ENCODE results near the gene ZNF683. TPM values are rescaled to one million over a fixed set of nuclear protein-coding genes. Genes with fewer than 3 reads are reported as not detected.

ZNF683 gene
- polyA plus RNA-seq, 1 donor, result not detected

DNA sequence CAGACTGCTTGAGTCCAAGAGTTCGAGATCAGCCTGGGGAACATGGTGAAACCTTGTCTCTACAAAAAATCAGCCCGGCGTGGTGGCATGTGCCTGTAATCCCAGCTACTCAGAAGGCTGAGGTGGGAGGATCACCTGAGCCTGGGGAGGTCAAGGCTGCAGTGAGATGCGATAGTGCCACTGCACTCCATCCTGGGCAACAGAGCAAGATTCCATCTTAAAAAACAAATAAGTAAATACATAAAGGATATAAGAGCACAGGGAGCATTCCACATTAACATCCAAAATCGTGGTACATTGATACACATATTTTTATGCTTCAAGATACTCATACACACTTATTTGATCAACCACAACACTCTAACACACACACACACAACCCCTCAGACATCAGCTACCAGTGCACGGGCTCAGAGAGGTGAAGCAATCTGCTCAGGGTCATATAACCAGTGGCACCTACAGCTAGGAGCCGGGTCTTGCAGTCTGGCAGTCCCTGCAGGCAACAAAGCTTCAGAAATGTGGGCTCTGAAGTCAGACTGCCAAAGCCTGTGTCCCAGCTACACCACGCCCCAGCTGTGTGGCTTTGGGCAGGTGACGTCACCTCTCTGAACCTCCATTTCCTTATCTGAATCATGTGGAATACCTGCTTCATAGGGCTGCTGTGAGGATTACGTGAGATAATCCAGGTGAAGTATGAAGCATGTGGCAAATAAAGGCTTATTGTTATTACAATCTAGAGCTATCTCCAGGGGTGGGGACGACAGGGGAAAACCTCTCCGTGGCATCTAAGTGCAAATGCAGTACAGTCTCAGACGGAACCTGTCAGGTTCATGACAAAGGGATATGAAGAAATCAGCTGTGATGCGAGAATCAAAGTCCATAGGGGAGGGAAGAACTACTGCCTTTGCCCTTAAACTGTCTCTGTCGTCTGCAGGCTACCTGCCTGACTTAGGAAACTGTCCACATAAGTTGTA, 13.9 kb downstream of the ZNF683 start:
- no peak for DNase-seq (ENCODE audit: low read depth)

DNA sequence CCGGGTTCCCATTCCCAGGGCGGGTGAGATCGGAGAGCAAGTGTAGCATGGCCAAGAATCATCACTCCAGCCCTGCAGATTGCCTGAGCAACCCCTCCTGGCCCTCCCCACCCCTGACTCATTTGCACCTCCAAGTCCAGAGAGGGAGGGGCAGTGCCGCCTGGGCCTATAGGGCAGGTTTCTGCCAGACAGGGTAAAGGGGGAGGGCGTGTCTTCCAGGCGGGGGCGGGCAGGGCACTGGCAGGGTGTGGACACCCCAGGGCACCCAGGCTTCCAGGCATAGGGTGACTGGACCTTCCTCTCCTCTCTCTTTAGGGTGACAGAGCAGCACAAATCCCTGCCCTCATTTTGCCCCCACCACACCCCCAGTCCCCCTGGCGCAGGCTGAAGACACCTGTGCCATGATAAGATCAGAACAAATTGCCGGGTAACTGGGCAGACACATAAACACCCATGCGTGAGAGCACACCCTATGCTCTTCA, 15.4 kb downstream of the ZNF683 start:
- DNase-seq (ENCODE audit: low read depth), result no peak

DNA sequence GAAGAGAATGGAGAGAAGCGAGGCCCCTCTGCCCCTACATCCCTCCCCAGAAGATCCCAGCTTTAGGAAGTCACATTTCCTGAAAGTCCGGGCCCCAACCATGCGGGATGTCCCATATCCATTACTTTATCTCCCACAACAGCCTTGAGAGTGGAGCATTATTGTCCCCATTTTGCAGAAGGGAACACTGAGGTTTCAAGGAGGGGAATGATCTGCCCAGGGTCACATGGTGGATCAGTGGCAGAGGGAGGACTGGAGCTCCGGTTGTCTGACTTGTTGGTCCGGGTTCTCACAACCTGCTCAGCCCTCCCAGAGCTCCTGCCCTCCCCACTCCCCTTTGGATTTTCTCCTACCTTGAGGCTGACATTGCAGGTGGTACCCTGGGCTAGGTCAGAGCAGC, 16.4 kb downstream of the ZNF683 start:
- DNase-seq (ENCODE audit: low read depth), result no peak

DNA sequence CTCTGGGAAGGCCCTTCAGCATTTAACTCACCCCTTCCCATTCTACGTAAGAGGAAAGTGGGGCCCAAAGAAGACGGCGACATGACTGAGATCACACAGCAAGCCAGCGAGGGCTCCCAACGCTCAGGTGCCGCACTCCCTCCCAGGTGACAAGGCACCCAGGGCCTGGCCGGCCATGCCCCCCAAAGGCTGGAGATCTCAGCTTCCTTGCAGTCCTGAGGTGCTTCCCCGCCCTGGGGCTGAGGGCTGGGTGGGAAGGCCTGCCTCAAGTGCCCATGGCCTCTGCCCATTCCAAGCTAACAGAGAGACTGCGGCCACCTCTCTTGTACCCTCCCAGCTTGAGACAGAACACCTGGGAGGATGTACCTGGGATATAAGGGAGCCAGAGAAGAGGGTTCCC, 17.6 kb downstream of the ZNF683 start:
- no peak for DNase-seq (ENCODE audit: low read depth)

DNA sequence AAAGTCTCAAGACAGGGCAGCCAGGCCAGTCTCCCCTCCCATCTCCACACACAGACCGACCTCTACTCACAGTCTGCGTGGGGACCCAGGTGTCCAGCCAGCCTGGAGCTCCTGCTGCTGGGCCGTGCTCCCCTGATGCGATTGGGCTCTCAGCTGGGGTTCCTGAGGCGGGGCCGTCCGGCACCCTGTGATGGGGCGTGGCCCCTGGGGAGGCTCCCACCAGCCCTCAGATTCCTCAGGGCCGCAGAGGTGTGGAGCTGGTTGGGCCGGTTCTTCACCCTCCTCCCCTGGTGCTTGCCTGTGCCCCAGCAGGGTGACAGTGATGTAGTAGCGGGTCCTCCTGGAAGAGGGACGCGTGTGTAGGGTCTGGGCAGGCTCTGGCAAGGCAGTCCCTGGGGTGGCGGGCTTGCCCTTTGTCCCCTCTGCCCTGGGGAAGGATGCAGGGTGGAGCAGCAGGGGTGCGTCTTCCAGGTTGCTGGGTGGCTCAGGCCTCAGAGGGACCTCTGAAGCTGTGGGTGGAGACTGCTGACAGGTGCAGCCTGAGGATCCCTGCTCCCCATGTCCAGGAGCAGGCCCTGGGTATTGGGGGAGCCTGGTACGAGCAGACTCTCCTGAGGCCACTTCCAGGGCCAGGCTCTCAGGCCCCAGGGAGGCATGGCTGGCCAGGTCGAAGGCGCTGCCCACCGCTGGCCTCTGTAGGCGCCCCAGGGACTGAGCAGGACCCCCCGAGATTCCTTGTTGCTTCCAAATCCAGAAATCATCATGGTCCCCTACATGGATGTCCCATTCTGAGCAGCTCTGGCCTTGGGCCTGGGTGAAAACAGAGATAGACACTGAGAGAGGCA, 18.4 kb downstream of the ZNF683 start, which contains the start of gene CRYBG2:
TSS of gene CRYBG2 (minus strand) at position 155 of the 845 bp plus-strand sequence. CDS start 7,473 bp downstream, outside the sequence.
- no peak for DNase-seq (ENCODE audit: low read depth)

DNA sequence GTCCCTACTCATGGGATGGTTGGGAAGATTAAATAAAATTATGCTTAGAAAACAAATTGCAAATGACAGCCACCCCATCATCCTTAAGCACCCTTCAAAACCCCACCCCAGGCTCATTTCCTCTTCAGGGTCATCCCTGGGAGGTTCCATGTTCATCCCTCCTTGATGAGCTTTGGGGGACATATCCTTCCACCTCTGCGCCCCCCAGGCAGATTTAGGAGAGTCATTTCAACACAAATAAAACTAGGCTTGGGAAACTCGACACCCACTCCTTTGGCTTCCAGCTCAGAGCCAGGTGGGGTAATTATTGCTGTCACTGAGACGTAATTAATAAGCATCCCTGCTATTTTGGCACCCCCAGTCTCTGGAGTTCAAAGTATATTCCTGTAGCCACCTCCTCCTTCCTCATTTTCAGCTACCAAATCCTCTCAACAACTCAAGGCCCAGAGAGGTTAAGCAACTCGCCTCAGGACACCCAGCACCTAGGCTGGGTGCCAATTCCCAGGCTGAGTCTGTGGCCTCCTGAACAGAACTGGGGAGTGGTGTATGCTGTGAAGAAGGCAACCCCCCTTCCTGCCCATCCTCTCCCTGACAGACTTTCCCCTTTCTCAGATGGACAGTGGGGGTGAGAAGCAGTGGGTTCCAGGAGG, 19.2 kb downstream of the ZNF683 start:
- no peak for DNase-seq (ENCODE audit: low read depth)

DNA sequence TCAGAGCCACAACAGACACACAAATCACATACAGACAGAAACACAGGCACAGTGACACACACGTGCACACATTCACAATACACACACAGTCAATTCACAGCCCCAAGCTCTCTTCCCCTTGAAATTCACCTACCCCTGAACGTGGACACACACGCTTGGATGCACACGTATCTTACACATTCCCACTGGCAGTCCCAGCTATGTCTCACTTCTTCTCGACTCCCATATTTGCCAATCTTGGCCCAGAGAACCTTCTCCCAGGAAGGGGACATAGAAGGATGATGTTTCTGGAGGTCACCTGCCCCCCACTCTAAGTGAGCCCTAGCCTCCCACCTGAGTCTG, 20.2 kb downstream of the ZNF683 start:
- DNase-seq (ENCODE audit: low read depth), result no peak

DNA sequence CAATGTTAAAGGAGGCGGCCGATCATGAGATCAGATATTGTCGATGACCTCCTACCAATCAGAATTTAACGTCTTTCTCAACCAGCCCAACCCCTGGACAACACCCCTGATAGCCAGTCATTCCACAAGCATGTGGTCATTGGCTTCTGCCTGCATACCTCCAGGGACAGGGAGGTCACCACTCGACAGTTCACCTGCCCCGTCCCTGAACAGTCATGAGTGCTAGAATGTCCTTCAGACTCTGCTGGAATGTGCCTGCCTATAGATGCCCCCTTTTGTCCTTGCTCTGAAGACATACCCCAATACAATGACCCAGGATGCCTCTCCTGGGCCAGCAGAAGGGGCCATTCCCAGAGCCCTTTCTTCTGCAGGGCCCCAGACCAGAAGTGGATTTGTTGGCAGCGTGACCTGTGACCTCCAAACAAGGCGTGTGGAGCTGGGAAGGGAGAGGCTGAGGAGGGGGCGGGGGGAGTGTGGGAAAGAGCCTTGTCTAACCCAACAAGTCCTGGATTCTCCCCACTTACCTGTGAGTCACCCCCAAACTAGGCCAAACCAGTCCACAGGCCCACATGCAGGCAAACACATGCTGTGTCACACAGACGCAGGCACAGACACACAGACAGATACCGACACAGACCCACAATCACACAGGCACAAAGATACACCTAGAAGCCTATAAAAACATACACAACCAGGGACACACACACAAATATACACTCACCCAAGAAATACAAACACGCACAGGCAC, 20.8 kb downstream of the ZNF683 start:
- no peak for DNase-seq (ENCODE audit: low read depth)

DNA sequence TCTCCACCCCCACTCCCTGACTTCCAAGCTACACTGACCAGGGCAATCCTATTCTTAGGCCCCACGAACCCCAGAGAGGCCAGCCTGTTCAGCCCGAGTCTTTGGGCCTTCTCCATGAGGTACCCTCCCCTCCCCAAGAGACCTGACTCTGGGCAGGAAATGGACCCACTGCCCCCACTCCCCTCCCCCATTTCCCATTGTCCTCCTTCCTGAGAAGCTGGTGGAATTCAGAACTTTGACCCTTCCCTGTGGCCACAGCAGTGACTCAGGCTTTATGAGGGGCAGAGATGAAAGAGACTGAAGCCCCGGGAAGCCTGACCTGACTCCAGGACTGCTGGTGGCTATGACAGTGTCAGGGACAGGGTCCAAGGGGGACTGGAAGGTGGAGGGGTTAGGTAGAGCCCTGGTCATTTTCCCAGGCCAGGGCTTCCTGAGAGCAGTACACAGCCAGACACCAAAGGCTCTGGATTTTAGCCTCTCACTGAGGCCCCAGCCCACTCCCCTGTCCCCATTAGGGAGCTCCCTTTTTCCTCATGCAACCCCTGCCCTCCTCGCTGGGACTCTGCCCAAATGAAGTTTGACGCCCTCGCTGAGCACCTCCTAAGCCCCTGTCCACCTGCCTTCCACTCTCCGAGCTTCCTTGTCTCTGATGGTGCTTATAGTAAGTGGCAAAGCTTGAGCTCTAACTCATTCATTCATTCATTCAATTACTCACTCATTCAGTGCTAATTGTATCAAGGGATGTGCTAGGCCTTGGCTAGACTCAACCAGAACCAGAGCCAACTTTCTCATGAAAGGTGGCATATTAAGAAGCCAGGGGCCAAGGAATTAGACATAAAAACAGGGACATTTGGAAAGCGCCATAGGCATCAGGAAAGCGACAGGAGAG, 21.6 kb downstream of the ZNF683 start:
- DNase-seq (ENCODE audit: low read depth), result no peak

DNA sequence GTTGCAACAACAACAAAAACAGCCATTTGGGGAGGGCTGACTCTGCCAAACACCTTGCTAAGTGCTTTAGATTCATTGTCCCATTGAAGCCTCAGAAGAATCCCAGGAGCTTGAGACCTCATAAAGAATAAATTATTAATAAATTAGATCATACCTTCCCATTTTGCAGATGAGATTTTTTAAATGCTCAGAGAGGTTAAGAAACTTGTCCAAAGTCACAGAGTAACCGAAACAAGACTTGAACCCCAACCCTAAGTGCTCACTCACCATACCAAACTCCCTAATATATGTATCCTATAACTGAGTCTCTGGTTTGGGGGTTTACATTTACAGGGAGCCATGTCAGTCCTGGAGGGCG, 22.2 kb downstream of the ZNF683 start:
- no peak for DNase-seq (ENCODE audit: low read depth)

DNA sequence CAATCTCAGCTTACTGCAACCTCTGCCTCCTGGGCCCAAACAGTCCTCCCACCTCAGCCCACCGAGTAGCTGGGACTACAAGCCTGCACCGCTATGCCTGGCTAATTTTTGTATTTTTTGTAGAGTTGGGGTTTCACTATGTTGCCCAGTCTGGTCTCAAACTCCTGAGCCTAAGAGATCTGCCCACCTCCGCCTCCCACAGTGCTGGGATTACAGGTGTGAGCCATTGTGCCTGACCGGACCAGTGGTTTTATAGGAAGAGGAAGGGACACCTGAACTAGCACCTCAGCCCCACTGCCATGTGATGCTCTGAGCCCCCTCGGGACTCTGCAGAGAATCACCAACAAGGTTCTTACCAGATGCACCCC, 22.7 kb downstream of the ZNF683 start:
- DNase-seq (ENCODE audit: low read depth), result no peak

DNA sequence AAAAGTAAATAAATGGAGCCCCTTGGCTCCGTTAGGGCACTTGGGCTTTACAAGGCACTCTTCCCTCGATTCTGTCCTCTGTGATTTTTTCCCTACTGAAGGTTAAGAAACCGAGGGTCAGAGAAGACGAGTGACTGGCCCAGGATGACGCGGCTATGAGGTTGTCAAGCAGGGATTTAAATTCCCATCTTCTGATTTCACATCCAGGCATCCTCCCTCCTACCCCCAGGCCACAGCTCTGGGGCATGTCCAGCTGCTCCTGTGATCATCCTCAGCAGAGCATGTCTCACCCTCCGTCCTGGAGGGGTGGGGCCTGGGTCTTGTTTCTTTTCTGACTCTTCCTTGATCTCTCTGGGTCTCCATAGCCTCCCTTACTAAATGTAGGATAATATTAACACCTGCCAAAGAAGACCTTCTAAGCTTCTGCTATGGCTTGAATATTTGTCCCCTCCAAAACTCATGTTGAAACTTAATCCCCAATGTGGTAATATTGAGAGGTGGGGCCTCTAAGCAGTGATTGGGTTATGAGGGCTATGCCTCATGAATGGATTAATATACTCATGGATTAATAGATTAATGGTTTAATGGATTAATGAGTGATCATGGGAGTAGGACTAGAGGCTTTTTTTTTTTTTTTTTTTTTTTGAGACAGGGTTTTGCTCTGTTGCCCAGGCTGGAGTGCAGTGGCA, 23.2 kb downstream of the ZNF683 start:
- DNase-seq (ENCODE audit: low read depth), result no peak

DNA sequence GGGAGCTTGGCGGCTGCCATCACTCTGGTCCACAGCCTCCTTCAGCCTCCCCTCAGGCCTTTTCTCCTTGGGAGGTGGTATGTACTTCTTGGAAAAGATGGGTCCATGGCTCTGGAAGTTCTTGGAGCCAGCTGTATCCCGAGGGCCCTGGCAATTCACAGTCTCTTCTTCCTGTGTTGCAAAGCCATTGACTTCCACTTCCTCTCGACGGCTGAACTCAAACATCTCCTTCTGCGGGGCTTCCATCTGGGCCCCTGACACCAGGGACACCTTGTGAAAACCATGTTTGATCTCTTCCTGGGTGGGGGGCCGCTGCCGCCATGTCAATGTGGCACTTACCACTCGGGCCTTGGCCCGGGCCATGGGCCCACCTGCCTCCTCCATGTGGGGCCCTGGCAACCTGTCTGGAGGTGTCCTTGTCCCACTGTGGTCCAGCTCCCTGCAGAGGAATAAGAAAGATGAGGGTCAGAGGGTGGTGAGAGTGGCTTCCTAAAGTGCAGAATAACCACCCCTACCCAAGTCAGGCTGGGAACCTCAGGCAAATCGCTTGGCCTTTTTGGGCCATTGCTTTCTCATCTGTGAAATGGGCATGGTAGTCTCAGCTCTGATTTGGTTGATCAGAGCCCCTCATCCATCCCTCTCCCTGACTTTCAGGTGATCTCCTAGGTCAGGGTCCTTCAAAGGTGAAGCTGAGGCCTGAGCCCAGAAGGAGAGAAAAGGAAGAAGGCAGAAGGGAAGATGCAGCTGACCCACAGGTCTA, 26.1 kb downstream of the ZNF683 start:
- no peak for DNase-seq (ENCODE audit: low read depth)

DNA sequence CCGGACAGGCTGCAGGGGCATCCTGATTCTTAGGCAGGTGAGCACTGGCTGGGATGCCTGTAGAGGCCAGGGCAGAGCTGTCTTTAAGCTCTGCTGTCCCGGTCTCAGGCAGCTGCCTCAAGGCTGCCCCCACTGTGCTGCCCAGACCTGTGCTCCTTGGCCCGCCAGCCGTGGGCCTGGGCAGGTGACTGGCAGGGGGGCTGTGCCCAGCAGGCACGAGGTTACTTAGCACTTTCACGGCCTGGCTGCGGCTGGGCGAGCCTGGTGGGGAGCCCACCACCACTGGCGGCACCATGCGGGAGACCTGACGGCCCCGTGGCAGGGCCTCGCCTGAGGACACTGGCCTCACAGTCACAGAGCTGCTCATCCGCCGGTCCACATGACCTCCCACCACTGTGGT, 26.8 kb downstream of the ZNF683 start:
- DNase-seq (ENCODE audit: low read depth), result no peak

DNA sequence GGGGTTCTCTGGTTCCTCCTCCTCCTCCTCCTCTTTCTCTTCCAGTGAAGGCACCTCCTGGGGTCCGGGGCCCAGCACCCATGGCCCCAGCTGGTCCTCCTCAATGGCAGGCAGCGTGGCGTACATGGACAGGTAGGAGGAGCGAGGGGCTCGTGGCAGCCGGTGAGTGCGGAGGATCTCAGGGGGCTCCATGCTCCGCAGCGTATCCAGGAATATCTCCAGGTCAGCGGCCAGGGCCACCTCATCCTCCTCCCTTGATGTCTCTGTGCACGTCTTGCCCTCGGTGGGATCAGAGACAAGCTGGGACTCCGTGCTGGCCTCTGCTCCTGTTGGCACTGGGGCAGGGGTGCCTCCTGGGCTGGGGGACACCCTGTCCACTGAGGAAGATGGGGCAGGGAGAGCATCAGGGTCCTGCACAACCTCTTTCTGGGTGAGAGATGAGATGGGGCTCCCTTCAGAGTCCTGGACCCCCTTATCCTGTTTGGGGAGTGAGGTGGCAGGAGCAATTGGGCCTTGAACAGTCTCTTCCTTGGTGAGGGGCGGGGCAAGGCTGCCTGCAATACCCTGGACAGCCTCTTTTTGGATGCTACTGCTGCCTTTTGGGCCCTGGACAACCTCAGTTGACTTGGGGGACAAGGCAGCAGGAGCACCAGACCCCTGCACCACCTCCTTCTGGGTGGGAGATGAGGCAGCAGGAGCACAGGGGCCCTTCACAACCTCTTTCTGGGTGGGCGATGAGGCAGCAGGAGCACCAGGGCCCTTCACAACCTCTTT, 28.2 kb downstream of the ZNF683 start:
- no peak for DNase-seq (ENCODE audit: low read depth)

DNA sequence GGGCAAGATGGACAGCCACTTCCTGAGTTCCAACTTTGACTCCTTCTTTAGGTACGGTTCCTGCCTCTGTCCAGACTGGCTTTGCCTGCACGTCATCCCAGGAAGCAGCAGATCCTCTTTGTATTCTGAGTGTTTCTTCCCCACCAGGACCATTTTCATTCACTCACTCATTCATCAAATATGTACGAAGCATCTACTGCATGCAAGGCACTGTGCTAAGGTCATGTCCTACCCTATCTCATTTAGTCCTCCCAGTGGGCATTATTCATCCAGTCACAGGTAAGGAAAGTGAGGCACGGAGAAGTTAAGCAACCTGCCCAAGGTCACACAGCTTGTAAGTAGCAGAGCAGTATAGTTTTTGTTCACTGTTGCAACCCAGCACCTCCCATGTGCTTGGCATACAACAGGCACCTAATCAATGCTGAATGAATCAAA, 32.5 kb downstream of the ZNF683 start:
- no peak for DNase-seq (ENCODE audit: low read depth)

DNA sequence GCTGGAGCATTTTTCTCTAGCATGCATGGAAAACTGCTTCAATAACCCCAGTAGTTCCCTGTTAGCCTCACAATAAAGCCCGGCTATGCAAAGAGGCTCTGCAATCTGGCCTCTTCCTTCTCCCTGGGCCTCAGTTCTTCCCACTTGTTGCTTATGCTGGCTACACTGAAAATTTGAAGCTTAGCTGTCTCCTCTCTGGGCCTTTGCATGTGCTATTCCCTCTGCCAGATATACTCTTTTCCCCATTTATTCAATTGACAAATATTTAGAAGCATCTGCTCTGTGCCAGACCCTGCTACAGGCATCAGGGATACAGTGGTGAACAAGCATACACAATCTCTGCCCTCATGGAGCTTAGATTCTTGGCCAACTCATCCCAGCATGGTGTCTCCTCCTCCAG, 33.9 kb downstream of the ZNF683 start:
- DNase-seq (ENCODE audit: low read depth), result no peak

DNA sequence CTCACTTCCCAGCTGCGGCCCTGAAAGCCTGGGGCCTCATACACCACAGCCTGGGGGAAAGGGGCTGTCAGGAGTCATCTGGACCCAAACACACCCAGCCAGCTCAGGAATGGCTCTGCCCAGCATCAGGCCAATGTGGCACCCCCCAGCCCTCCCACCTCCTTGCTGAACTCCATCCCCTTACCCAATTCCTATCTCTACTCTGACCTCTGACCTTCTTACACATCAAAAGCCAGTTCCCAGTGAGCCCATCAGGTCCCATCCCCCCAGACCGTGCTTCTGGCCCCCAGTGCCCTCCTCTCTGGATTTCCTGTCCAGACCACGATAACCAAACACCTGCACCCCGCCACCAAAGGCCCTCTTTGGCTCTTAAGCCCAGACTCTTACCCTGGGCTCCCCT, 34.9 kb downstream of the ZNF683 start:
- no peak for DNase-seq (ENCODE audit: low read depth)
